DMS79 treated with DMSO at 0.1 percent for 48 hours (cell line): ENCODE results near the gene DNAJC12.
A peak's percentile ranks its signal among the peaks of the same experiment; 100 is the strongest.
"Not testable (repeated sequence)": the region's sequence is repeated elsewhere in the genome, so short reads cannot be mapped to it uniquely, and the experiment has no call there.

Experiments
- DNase-seq: peaks from one replicate; lab custom pipeline; 2025; lab: John Stamatoyannopoulos, UW

The DNAJC12 gene

DNA sequence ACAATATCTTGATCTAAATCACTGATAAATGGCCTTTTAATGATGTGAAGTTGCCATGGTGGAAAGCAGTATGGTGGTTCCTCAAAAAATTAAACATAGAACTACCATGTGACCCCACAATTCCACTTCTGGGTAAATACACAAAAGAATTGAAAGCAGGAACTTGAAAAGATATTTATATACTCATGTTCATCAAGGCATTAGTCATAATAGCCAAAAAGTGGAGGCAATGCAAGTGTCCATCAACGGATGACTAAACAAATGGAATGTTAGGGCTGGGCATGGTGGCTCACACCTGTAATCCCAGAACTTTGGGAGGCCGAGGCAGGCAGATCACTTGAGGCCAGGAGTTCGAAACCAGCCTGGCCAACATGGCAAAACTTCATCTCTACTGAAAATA lies 2.0 kb upstream of the DNAJC12 start:
- no peak for DNase-seq

DNA sequence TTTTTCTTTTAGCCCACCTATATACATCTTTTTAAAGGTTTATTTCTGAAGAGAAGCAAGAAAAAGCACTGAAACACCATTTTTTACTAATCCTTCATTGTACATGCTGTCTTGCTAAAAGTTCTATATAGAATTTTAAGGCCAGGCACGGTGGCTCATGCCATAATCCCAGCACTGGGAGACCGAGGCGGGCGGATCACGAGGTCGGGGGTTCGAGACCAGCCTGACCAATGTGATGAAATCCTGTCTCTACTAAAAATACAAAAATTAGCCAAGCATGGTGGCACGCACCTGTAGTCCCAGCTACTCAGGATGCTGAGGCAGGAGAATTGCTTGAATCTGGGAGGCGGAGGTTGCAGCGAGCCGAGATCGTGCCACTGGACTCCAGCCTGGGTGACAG lies 1.5 kb upstream of the DNAJC12 start:
- not testable (repeated sequence) for DNase-seq

DNA sequence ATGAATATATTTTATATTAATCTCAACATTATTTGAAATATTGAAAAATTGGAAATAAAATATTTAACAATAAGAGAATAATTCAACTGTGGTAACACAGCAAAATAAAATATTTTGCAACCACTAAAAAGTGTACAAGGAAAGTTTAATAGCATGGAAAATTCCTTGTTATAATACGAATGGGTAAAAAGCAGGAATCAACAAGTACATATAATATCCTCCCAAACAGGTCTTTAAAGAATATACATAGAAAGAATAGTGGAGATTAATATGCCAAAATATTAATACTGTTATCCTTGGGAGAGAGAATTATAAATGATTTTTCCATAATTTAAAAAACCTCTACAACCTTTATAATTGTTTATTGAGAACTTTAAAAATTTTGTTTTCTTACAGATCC lies 1.0 kb downstream of the DNAJC12 start:
- no peak for DNase-seq

DNA sequence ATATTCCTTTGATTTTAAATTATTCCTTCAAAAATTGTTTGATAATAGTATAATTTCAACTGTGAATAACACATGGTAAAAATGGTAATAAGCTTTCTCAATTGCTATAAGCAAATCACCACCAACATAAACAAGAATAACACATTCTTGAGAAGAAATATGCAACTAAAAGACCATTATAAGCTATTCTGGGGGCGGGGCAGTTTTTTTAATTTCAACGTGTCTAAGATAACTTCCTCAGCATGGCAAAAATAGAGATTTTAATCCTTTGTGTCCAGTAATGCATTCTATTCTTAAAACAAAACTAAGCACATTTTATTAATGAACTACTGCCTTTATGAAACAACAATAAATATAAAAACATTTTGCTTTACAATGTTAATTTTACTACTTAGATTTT lies 1.5 kb downstream of the DNAJC12 start:
- no peak for DNase-seq

DNA sequence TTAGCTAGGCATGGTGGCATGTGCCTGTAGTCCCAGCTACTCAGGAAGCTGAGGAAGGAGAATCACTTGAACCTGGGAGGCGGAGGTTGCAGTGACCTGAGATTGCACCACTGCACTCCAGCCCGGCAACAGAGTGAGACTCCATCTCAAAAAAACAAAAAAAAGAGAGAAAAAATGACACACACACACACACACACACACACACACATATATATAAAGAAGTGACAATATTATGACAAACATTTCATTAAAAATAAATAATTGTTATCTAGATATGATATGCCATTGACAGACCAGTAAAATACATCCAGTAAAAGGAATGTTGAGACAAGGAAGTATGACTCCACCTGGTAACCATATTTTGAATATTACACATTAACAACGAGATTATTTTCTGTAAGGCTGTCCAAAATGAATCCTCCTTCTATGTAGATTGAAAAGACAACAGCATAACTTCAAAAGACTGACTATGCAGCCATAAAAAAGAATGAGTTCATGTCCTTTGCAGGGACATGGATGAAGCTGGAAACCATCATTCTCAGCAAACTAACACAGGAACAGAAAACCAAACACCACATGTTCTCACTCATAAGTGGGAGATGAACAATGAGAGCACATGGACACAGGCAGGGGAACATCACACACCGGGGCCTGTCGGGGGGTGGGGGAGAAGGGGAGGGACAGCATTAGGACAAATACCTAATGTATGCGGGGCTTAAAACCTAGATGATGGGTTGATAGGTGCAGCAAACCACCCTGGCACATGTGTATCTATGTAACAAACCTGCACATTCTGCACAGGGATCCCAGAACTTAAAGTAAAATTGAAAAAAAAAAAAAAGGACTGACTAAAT lies 2.2 kb downstream of the DNAJC12 start:
- DNase-seq: not testable (repeated sequence)

DNA sequence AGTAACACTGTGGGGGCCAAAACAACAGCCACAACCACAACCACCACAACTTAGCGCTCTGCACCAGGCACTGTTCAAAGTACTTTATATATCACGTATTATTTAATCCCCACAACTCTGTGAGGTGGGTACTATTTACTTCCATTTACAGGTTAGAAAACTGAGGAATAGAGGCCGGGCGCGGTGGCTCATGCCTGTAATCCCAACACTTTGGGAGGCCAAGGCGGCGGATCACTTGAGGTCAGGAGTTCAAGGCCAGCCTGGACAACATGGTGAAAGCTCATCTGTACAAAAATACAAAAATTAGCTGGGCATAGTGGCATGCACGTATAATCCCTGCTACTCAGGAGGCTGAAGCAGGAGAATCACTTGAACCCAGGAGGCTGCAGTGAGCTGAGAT lies 3.6 kb downstream of the DNAJC12 start:
- DNase-seq: no peak

DNA sequence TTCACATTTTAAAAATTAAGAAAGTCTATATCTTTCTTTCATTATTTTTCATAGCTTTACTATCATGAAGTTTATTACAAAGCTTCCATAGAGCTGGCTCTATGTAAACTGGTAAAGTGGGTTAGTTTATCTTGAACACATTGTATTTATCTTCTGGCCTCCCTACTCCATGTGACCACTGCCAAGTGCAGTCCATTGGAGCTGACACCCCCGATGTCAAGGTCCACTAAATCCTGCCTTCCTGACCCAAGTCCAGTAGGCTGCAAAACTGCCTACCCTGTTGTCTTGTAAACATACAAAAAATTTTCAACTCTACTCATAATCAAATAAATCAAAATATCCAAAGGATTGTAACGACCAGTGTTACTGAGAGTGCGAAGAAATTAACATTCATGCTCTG lies 10.2 kb downstream of the DNAJC12 start:
- no peak for DNase-seq

DNA sequence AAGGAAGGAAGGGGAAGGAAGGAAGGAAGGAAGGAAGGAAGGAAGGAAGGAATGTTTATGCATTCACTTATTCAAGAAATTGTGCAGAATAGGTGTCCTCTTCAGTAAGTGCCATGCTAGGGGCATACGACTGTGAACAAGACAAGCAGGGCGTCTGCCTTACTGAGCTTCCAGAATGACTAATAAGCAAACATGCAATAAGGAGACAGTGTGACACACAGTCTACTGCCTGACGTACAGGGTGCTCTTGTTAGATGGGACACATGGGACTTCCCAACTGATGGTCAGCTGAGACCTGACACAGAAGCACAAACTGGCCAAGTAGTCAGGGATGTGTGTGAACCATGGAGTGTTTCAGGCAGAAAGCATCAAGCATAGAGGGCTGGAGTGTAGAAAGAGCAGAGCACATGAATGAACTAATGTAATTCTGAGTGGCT lies 18.2 kb downstream of the DNAJC12 start:
- DNase-seq: no peak

DNA sequence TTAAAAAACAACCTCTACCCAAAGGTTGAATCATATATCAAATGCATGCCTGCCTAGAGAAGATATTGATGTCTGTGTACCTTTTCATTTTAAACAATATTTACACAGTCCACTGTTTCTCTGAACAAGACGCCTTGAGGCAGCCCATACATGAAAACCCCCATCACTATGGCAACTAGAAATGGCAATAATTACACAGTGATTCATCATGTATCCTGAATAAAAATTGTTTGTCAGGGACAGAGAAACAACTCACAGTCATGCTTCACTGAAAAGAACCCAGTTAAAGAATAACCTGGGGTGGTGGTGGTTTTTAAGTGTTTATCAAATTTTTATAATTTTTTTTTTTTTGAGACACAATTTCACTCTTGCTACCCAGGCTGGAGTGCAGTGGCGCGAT lies 19.7 kb downstream of the DNAJC12 start:
- peak; percentile 62 for DNase-seq

DNA sequence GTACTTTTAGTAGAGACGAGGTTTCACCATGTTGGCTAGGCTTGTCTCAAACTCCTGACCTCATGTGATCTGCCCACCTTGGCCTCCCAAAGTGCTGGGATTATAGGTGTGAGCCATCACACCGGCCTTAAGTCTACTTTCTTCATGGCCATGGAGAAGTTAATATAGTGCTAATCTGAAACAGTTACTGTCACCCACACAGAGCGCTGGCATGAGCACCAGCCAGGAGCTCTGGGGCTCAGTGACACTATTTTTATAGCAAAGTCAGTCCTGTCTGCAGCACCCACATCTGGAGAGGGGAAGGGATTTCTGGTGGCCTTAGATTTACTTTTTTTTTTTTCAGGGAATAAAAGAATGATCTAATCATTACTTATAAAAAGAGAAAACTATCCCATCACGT lies 21.3 kb downstream of the DNAJC12 start:
- no peak for DNase-seq

DNA sequence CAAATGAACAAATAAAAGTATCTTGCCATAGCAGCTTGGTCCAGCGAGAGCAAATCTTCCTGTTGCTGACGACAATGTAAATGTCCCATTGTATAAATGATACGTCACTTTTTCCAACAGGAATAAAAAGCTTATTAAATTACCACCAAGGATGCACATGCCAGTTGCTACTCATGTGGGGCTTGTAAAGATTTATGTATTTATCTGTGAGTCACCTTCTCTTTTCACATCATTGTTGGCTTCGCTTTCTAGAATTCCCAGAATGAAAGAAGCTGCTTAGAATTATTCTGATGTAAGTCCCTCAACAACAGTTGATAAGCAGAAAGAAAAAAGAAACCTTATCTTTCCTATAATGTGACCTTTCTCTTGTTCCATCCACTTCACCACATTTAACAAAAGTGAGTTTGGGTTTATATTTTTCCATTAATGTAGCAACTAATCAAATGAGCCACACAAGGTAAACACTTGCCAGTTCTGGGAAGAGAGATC lies 22.4 kb downstream of the DNAJC12 start:
- peak; percentile 44 for DNase-seq

DNA sequence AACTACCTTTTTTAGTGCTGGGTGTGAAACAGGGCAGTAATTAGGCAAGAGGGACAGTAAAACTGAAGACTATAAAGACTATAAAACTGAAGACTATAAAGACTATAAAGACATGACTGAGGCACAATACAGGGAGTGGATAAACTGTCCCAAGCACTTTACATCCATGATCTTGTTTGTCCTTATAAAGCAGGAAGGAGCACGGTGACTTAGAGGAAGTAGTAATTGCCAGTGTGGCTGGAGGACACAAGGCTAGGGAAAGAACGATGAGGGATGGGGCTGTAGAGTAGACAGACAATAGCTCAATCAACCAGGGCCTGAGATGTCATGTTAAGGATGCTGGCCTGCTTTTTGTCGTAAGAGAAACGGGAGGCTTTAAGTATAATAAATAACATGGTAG lies 26.0 kb downstream of the DNAJC12 start:
- DNase-seq: no peak

DNA sequence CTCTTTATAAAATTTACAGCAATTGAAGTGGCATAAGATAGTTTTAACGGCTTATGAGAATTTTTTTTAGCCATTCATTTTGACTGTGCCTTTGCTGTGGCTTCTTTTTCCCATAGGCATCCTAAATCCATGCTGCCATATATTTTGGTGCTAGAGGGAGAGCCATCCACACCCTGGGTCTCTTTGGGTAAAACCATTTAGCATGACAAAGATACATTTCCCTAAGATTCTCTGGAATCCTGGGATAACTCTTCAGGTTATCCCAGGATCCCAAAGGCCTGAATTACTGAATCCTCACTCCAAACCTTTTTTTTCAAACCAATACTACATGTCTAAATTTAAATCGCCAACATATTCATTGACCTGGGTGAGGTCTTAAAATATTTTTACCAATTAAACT lies 28.9 kb downstream of the DNAJC12 start:
- DNase-seq: no peak

DNA sequence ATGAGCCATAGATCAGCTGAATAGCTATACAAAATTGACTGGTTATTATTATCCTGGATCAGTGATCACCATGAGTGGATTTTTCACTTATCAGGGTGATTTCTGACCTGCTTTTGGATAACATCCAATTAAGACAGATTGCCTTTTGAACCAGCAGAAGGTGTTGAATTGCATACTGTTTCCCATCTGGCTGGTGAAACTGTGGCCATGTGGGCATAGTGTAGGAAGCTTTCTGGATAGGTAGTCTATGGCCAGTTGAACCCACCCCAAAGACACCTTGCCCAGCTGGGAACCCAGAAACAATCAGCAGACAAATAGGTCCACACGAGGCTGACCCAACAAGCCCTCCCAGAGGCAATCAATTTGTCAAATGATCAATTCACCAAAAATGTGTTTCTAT lies 29.3 kb downstream of the DNAJC12 start:
- DNase-seq: no peak

DNA sequence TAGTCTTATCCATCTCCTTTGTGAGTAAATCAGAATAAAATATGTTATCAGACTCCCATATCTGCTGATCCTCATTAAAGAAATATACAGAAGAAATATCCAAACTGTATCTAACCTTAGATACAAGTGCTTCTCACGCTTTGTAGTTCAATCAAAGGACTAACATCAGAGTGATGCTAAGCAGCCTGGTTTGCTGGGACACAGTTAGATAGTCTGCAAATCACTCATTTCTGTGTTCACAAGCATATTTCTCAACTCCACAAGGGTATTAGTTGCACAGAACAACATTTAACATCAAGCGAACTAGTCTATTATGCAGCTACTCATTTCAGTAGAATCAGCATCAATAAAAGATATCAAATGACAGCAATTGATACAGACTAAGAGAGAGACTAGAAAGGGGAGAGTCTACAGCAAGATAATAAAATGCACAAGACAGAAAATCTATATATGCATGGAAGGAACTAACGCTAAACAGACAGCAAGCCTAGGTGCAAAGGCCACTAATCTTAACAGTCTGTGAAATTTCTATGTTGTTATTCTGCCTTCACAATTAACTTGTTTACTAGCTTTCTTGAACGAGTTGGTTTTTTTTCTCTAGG lies 30.0 kb downstream of the DNAJC12 start:
- no peak for DNase-seq

DNA sequence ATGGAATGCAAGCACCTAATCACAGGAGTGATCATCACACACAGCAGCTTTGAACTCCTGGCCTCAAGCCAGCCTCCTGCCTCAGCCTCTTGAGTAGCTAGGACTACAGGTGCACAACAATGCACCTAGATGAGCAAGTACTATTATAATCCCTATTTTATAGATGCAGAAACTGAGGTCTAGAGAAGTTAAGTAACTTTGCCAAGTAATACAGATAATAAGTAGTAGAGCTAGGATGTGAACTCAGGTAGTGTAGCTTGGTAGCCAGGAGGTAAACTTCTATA lies 33.7 kb downstream of the DNAJC12 start:
- no peak for DNase-seq

DNA sequence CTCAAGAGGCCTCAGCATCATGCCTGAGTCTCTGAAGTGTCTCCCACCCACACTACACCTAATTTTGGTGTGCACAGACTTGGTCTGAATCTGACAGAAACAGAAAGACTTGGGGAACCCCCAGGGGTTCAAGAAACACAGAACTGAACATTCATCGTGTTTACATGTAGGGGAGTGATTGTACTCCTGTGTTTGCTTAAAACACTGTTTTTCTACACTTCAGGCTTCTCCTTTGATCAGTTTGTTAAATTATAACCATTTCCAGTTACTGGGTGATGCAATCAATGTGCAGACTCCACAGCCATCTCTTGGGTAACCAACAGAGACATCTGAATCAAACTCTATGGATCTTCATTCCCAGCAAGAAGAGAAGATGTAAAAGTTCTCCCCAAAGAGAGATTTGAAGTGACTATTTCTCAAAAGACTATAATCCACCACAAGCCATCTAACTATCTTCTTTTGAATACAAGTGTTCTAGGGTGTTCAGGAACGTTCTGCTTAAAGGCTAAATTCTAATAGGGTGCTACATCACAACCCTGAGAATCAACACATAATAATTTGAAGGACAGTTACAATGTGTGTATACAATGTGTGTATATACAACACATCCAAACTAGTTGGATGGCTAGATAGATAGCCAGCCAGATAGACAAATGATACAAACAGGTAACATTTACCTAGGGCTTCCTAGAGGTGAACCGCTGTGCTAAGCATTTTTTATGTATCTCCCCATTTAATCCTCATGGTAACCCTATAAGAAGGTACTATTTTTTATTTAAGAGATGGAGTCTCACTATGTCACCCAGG lies 34.2 kb downstream of the DNAJC12 start:
- no peak for DNase-seq

DNA sequence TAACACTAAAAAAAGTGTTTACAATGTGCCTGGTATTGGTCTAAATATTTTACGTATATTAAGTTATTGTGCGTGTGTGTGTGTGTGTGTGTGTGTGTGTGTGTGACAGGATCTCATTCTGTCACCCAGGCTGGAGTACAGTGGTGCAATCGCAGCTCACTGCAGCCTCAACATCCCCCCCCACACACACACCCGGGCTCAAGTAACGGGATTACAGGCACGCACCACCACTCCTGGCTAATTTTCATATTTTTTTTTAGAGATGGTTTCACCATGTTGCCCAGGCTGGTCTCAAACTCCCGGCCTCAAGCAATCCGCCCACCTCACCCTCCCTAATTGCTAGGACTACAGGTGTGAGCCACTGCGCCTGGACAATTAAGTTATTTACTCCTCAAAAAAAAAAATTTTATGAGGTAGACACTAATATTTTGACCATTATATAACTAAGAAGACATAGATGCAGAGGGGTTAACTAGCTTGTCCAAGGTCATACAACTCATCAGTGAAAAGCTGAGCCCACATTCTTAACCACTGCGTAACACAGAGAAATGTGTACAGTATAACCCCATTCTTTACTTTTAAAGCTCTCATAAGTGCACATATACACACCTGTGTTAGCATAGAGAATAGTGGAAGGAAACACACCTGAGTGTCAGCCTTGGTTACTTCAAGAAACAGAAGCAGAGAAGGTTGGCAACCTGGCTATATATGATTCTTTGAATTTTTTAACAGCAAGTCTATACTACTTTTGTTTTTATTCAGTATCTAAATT lies 35.0 kb downstream of the DNAJC12 start:
- no peak for DNase-seq

DNA sequence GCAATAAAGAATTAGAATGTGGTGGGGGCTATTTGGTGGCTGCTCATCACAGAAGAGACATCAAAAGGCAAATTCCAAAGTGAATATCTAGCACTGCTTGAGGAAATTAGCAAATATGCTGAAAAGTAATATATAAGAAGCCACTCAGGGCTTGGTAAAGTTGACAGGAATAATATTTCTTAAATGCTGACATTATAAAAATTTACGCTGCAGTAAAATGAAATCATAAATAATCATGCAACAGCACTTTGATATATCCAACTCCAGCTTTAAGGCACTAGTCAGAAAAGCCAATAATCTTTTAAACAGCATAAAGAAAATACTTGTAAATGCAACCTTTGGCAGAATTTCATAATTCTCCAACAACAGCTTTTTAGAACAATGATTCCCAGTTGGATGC lies 36.9 kb downstream of the DNAJC12 start:
- no peak for DNase-seq

DNA sequence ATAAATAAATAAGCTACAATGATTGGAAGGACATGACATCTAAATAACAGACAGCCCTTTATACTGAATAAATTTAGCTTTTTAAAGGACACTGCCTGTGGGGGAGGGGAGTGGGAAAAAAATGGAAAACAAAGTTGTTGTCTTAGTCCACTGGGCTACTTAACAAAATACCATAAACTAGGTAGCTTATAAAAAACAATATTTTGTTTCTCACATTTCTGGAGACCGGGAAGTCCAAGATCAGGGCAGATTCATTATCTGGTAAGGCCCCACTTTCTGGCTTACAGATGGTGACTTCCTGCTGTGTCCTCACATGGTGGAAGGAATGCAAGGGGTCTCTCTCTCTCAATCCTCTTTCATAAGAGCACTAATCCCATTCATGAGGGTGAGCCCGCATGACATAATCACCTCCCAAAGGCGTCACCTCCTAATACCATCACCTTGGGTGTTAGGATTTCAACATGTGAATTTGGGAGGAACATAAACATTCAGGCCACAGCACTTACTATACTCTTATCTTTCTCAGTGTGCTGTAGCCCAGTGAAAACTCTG lies 43.0 kb downstream of the DNAJC12 start:
- no peak for DNase-seq

DNA sequence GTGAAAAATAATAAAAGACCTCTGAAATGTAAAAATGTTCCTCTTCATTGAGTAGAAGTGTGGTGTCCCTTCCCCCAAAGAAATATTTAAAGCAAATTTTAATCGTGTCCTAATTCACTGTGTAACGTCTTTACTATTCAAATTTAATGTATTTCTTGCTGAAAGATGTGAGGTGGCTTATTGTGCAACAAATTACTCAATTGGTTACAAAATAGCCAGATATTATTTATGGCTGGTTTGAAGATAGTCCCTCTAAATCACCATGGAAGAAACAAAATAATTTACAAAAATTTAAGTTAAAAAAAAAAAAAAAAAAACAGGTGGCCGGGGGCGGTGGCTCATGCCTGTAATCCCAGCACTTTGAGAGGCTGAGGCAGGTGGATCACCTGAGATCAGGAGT lies 43.7 kb downstream of the DNAJC12 start:
- DNase-seq: no peak

DNA sequence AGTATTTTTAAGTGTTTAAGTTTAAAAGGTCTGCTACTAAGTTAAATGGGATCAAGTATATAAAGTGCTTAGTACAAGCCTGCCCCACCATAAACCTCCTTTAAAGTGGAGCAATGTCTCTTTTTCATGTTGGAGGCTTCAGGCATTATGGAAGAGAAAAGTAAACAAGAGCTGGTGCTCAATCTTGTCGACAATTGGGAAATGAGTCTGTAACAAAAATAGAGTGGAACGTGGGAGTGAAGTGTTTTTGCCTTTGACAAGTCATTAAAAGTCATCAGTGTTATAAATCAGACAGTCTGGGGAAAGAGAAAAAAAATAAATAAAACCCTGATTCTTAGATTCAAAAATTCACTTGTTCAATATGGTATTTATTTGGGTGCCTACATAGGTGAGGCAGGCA lies 44.7 kb downstream of the DNAJC12 start:
- DNase-seq: no peak
